ENCODE results near the gene THBS4.

DNA sequence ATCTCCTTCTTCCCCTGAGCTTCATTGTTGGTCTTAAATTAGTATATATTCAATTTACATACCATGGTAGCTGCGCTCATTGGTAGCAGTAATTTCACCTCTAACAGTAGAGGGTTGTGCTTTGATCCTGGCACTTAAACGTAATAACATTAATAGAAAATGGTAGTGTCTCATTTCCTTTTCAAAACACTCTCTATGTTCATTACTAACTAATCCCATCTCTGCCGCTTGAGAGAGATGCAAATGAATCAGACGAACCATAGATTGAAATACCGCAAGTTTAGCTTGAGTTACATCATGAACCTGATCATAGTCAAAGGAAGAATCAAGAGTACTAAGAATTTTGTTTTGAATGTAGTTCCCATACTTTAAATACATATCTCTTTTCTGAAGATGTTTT, 2.2 kb downstream of the THBS4 start:
- TF ChIP-seq POLR2A (IDR thresholded peaks at IDR 0.05; ENCODE audit: low read depth) (no peak), CTCF (IDR thresholded peaks at IDR 0.05) (no peak), POLR2AphosphoS5 (IDR thresholded peaks at IDR 0.05) (no peak)
